A673 (cell line): ENCODE measurements around the gene CHMP2A. TPM values are rescaled to one million over a fixed set of nuclear protein-coding genes. Genes with fewer than 3 reads are reported as not detected.

Experiments
- BruUV-seq: library from RNA; stranded (reverse); fragments of 400-500 nt; replicated peaks from 2 replicates; lab custom pipeline; 2021; lab: Mats Ljungman, UMichigan
- CTCF ChIA-PET: fragments of 300-600 bp; sonication (Branson Sonifier 250); formaldehyde crosslinking; loops from one replicate; lab custom pipeline; 2022; ENCODE audit warnings: antibody characterized with exemption; lab: Charles Lee
- POLR2A ChIA-PET: fragments of 300-600 bp; sonication (Branson Sonifier 250); formaldehyde crosslinking; loops from one replicate; lab custom pipeline; 2022; ENCODE audit warnings: antibody characterized with exemption; ENCODE audit not compliant: low non-redundant PET; lab: Charles Lee
- DNase-seq: peaks from one replicate; pipeline ENCODE4 v3.0.0-alpha.2; 2015; ENCODE audit warnings: low spot score
- H3K27ac ChIP-seq: fragments of 200-600 bp; sonication (generic); 2 replicates; pipeline ENCODE4 v1.5.1; 2016; ENCODE audit warnings: mixed run types, low read depth, mild to moderate bottlenecking, mixed read lengths, antibody characterized with exemption, low read length; ENCODE audit not compliant: poor library complexity, severe bottlenecking
- H3K27me3 ChIP-seq: fragments of 200-600 bp; sonication (generic); replicated peaks from 2 replicates; pipeline ENCODE4 v1.6.1; 2017; ENCODE audit warnings: mixed run types, low read depth, mild to moderate bottlenecking, mixed read lengths, antibody characterized with exemption, low read length; ENCODE audit not compliant: insufficient read depth, poor library complexity
- H3K36me3 ChIP-seq: fragments of 200-600 bp; sonication (generic); 2 replicates; pipeline ENCODE4 v1.6.1; 2016; ENCODE audit warnings: mixed run types, mild to moderate bottlenecking, mixed read lengths, antibody characterized with exemption, low read length; ENCODE audit not compliant: insufficient read depth, poor library complexity, severe bottlenecking
- H3K4me1 ChIP-seq: fragments of 200-600 bp; sonication (generic); 2 replicates; pipeline ENCODE4 v1.6.1; 2017; ENCODE audit warnings: mixed run types, mild to moderate bottlenecking, mixed read lengths, antibody characterized with exemption, low read length; ENCODE audit not compliant: insufficient read depth, poor library complexity, severe bottlenecking
- H3K4me3 ChIP-seq: fragments of 200-600 bp; sonication (generic); 2 replicates; pipeline ENCODE4 v1.5.1; 2016; ENCODE audit warnings: low read depth, mixed run types, mild to moderate bottlenecking, mixed read lengths, low read length; ENCODE audit not compliant: poor library complexity, severe bottlenecking
- H3K9me3 ChIP-seq: fragments of 200-600 bp; sonication (generic); 2 replicates; pipeline ENCODE4 v1.6.1; 2016; ENCODE audit warnings: mixed run types, low read depth, mild to moderate bottlenecking, mixed read lengths, antibody characterized with exemption, low read length; ENCODE audit not compliant: poor library complexity, severe bottlenecking
- CTCF ChIP-seq: fragments of 300-800, 200-600 bp; sonication (generic); conservative IDR thresholded peaks from 2 replicates; pipeline ENCODE4 v1.5.1; 2017; ENCODE audit warnings: low read depth, mild to moderate bottlenecking, antibody characterized with exemption, low read length, moderate library complexity, mixed read lengths
- EZH2 ChIP-seq: fragments of 200-600 bp; sonication (generic); IDR thresholded peaks from 2 replicates; pipeline ENCODE4 v1.6.1; 2017; ENCODE audit warnings: borderline replicate concordance, low read depth, mild to moderate bottlenecking, mixed read lengths, antibody characterized with exemption, low read length; ENCODE audit not compliant: poor library complexity, severe bottlenecking
- intact Hi-C: fragments of 100-400 bp; cut with micrococcal nuclease; formaldehyde crosslinking; loops from one replicate; pipeline ENCODE4 v1.10.0; 2022; ENCODE audit not compliant: unreplicated experiment
- total RNA-seq: library from RNA; stranded (reverse); gene quantifications from 2 replicates; pipeline ENCODE4 v1.2.3, GENCODE V29; 2021

The CHMP2A gene
- total RNA-seq, 1 experiment from 2014 or later, result 57.6 TPM

- Histone ChIP-seq H3K27ac (peak overlapping the region; percentile 77), H3K36me3 (peaks cover 11% of the 10 kb centered on the region), H3K27me3 (no peaks in the 10 kb centered on the region), H3K9me3 (no peaks in the 10 kb centered on the region), H3K4me3 (peak overlapping the region; percentile 49), H3K4me1 (peaks cover 24% of the 10 kb centered on the region)
- ChIA-PET POLR2A (interaction anchor here (0.9 kb wide), 1 partner anchor 61 kb away, joined by 3 read pairs; no protein-coding TSS in a partner anchor), CTCF (interaction anchor here (0.7 to 0.8 kb wide), 4 partner anchors 13 to 209 kb away, joined by 3 to 12 read pairs (median 5); no protein-coding TSS in a partner anchor)
- TF ChIP-seq EZH2 (no peak), CTCF (peak; percentile 87)
- intact Hi-C loops, result no loop called here
- no TSS peak for BruUV-seq
- peak; percentile 97 for DNase-seq
Observed at GRCh38 chr19:58513694-58514563, 41.0 kb downstream of the CHMP2A start.

GRCh38 chr19:58513213-58513693 lies 41.7 kb downstream of the CHMP2A start:
- intact Hi-C loops, result no loop called here
- Histone ChIP-seq H3K9me3 (no peaks in the 10 kb centered on the region), H3K27me3 (no peaks in the 10 kb centered on the region), H3K36me3 (peaks cover 11% of the 10 kb centered on the region), H3K4me1 (peaks cover 19% of the 10 kb centered on the region), H3K4me3 (no peak overlapping the region), H3K27ac (peak overlapping the region; percentile 77)
- no peak for TF ChIP-seq CTCF
- TF ChIP-seq EZH2, result no peak
- ChIA-PET POLR2A (no interaction called here), CTCF (interaction anchor here (0.7 kb wide), 1 partner anchor 45 kb away, joined by 3 read pairs; no protein-coding TSS in a partner anchor)
- BruUV-seq, result no TSS peak
- DNase-seq, result no peak

- no peak for DNase-seq
- ChIA-PET CTCF (no interaction called here), POLR2A (no interaction called here)
- Histone ChIP-seq H3K9me3 (no peaks in the 10 kb centered on the region), H3K27me3 (no peaks in the 10 kb centered on the region), H3K4me3 (no peak within 1 kb of the TSS), H3K36me3 (peaks cover 6% of the 10 kb centered on the region), H3K4me1 (peaks cover 11% of the 10 kb centered on the region), H3K27ac (peak within 1 kb of the TSS; percentile 23)
- TF ChIP-seq EZH2 (no peak), CTCF (no peak)
- intact Hi-C loops, result no loop called here
- BruUV-seq, result no TSS peak
Observed at GRCh38 chr19:58511353-58512208, 43.3 kb downstream of the CHMP2A start, which contains the start of gene SLC27A5. SLC27A5 (minus strand) TSS chr19:58511992; CDS start chr19:58511955, 37 bp downstream.
